Measurements from ENCODE around the gene PPP1R16B.

DNA sequence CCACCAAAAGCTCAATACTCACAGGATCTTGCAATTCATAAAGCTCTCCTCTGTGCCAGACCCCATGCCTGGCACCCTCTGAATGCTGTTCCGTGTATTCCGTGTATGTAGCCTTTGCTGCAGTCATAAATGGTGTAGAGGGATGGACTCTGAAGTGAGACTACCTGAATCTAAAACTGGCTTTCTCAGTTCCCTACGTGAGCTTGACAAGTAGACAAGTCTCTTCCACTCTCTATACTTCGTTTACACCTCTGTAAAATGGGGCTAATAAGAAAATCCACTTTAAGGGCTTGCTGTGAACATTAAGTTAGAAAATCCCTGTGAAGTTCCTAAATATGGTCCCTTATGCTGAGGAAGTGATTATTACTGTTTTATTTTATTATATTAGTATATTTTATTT lies 31.5 kb downstream of the PPP1R16B start:
- TF ChIP-seq, protein P1, sequence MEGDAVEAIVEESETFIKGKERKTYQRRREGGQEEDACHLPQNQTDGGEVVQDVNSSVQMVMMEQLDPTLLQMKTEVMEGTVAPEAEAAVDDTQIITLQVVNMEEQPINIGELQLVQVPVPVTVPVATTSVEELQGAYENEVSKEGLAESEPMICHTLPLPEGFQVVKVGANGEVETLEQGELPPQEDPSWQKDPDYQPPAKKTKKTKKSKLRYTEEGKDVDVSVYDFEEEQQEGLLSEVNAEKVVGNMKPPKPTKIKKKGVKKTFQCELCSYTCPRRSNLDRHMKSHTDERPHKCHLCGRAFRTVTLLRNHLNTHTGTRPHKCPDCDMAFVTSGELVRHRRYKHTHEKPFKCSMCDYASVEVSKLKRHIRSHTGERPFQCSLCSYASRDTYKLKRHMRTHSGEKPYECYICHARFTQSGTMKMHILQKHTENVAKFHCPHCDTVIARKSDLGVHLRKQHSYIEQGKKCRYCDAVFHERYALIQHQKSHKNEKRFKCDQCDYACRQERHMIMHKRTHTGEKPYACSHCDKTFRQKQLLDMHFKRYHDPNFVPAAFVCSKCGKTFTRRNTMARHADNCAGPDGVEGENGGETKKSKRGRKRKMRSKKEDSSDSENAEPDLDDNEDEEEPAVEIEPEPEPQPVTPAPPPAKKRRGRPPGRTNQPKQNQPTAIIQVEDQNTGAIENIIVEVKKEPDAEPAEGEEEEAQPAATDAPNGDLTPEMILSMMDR (conservative IDR thresholded peaks at IDR 0.05), result no peak
- TF ChIP-seq ZFX (IDR thresholded peaks at IDR 0.05), result no peak

Measured in C4-2B (cell line).